Activated CD8-positive, alpha-beta memory T cell treated with anti-CD3 and anti-CD28 coated beads for 36 hours (primary cell): ENCODE data around the gene GRAMD4. TPM values are rescaled to one million over a fixed set of nuclear protein-coding genes. Genes with fewer than 3 reads are reported as not detected.
"Not testable (repeated sequence)": the region's sequence is repeated elsewhere in the genome, so short reads cannot be mapped to it uniquely, and the experiment has no call there.

Experiments
- CTCF ChIA-PET: fragments of 350-600 bp; sonication (Branson Sonifier 250); formaldehyde crosslinking; loops from one replicate; lab custom pipeline; 2021; ENCODE audit warnings: antibody characterized with exemption; lab: Charles Lee
- POLR2A ChIA-PET: fragments of 350-600 bp; sonication (Branson Sonifier 250); formaldehyde crosslinking; loops from one replicate; lab custom pipeline; 2021; ENCODE audit warnings: antibody characterized with exemption; lab: Charles Lee
- total RNA-seq, 2 experiments: library from RNA; stranded (reverse); gene quantifications; one replicate each; pipeline ENCODE4 v1.2.3, GENCODE V29; 2021

The GRAMD4 gene
- total RNA-seq, 2 experiments from 2014 or later, result 31.4 to 36.4 TPM

- CTCF ChIA-PET, result no interaction called here
- POLR2A ChIA-PET, result no interaction called here
These were observed 7.8 kb downstream of the GRAMD4 start for GRCh38 chr22:46627806-46628482.

GRCh38 chr22:46628756-46629155, 8.6 kb downstream of the GRAMD4 start:
- CTCF ChIA-PET, result no interaction called here

DNA sequence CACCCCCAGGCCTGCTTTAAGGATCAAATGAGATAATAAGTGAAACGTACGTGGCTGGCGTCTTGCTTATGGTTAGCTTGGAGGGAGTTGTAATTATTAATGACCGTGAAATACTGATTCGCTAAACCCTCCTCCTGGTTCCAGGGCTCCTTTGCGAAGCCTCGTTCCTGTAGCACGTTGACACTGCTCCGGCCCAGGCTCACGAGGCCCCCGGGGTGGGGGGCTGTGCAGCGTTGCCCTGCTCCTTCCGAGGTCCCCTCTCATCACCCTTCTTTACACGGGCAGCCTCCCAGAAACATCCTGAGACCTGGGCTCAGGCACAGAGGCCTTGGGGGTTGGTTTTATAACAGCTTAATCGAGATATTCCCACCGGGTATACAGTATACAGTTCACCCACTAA, 9.1 kb downstream of the GRAMD4 start:
- CTCF ChIA-PET, result interaction anchor here (0.8 kb wide), 1 partner anchor 10 kb away, joined by 4 read pairs; no protein-coding TSS in a partner anchor
- POLR2A ChIA-PET, result no interaction called here

More at GRCh38 chr22:46628756-46629155, 8.6 kb downstream of the GRAMD4 start:
- POLR2A ChIA-PET, result no interaction called here

GRCh38 chr22:46631113-46631512, 10.9 kb downstream of the GRAMD4 start:
- ChIA-PET POLR2A (no interaction called here), CTCF (no interaction called here)

DNA sequence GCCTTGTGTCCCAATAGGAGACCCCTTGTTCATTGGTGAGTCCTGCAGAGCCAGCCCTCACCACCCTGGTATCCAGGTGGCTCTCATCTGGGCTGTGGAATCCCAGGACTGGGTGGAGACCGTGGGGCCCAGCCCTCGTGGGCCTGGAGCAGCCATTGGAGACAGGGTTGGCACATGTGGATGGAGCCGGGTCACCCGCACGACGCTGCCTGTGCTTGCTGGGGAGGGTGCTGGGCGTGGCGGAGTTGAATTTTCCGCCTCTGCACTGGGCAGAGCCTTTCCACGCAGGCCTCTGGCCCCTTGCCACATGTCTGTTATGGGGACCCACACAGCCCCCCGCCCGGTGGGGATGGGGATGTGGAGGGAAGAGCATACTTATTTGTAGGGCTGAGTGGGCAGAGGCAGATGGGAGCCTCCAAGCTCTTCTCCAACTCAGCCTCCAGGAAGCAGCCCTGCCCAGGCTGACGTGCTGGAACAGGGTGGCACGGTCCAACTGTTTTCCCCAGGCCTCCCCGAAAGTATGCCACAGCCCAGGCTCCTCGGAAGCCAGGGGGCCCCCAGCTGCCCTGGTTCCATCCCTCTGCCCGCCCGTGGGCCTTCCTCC, 12.6 kb downstream of the GRAMD4 start:
- ChIA-PET POLR2A (no interaction called here), CTCF (no interaction called here)

DNA sequence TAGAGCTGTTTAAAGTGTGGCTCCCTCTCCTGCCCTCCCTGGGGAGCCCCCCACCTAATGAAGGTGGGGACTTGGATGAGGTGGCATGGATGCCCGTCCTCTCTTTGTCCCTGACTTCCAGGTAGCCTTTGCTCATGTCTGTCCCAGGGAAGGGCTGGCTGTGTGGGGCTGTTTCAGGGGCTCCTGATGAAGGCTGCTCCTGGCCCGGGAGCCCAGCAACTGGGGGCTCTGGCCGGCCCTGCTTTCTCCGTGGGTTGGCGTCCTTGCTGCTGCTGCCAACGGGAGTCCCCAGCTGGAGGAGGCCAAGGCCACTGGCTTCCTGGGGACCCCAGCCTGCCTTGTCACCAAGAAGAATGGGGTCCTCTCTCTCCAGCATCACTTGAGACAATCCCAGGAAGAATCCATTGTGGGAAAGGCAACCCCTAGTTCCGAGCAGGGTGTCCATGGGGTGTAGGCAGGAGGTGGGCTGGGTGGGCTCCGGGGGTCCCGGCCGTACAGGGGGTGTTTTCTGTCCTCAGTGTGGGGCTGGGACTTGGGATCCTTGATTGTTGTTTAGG, 13.2 kb downstream of the GRAMD4 start:
- ChIA-PET CTCF (no interaction called here), POLR2A (no interaction called here)

DNA sequence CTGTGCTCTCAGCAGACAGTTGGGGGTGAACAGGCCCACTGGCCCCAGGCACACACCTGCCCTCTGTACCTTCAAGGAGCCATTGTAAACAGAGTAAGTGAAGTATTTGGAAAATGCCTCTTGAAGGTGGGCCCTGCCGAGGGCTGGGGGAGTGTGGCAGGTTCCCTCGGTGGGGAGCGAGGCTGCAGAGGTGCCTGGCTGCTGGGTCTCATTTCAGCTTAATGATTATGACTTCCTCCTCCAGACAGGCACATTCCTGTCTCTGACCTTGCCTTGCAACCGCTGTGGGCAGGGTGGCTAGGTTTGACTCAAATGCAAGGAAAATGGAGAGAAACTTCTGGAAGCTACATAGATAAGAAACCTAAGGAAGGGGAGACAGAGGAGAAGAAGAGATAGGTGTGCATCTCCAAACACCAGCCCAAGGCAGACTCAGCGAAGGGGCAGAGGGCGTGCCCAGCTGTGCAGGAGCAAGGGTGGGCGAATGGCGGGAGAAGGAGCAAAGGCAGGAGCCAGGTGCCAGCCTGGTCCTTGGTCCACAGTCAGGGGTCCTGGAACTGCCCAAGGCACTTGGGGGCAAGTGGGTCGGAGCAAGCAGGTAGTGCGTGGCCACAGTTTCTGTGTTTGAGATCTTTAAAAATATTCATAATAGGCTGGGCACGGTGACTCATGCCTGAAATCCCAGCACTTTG, 14.0 kb downstream of the GRAMD4 start:
- CTCF ChIA-PET, result no interaction called here
- POLR2A ChIA-PET, result no interaction called here

- CTCF ChIA-PET, POLR2A ChIA-PET: not testable (repeated sequence)
These were observed 14.9 kb downstream of the GRAMD4 start for GRCh38 chr22:46634973-46635685.

DNA sequence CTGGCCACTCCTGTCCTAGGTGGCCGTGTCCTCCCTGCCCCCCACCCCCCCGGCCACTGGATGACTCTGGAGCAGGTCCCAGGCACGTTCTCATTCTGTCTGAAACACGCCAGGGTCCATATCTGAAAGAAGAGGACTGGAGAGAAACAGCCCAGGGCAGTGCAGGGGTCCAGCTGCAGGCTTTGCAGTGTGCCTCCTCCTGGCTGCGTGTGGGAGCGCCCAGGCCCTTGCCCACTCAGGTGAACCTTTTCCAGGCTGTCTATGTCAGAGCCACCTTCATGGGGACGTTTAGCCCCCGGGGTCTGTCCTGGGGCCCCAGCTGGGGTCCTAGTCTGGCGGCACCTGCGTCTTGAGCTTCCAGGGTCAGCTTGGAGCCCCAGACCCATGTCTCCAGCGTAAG, 15.6 kb downstream of the GRAMD4 start:
- CTCF ChIA-PET, result no interaction called here

DNA sequence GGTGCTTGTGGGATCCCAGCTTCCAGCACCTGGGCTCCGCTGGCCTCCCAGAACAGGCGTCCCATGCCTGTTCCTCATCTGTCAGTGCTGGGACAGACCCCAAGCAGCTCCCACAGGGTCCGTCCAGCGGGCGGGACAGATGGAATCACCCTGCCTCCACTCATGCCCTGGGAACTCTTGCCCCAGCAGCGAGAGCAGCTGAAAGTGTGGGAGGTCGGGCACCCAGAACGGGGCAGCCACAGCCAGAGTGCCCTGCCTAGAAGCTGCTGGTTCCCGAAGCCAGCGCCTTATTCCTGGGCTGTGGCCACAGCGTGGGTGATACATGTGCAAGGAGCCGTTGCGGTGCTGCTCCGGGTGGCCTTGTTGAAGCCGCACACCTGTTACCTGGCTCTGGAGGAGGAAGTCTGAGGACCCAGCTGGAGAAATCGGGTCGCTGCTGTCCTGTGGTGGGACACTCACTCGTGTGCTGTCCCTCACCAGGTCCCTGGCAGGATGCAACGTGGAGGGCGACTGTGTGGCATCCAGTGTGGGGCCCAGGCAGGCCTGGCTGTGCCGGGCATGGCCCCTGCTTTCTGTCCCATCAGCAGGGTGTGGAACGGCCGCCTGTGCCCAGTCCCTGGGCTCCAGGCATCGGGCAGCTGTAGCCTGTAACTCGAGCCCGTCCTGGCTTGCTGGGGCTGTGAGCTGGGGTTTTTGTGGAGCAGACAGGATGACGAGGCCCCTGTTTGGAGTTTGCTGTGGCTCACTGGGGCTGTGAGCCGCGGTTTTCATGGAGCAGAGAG, 16.2 kb downstream of the GRAMD4 start:
- ChIA-PET POLR2A (no interaction called here), CTCF (no interaction called here)

More for the DNA sequence above, 15.6 kb downstream of the GRAMD4 start:
- POLR2A ChIA-PET, result no interaction called here

- ChIA-PET POLR2A (no interaction called here), CTCF (no interaction called here)
These were observed 17.8 kb downstream of the GRAMD4 start for GRCh38 chr22:46637711-46638600.

GRCh38 chr22:46638601-46639431, 18.6 kb downstream of the GRAMD4 start:
- ChIA-PET CTCF (no interaction called here), POLR2A (no interaction called here)

DNA sequence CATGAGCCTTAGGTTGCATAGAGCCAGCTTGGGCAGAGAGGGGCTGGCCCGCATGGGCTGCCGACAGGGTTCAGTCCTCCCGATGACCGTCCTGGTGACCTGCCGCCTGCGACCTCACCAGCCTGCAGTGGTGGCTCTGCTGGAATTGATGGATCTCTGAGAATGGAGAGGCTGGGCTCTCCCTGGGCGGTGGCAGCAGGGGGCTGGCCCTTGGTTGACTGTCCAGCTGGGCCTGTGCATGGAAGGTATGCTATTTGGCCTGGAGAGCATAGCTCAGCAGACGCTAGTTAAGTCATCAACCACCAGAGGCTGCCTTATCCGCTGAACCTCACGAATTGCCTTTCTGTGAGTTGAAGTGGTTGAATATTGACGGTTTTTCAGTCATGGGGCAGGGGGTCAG, 19.7 kb downstream of the GRAMD4 start:
- POLR2A ChIA-PET, result no interaction called here
- CTCF ChIA-PET, result interaction anchor here (0.8 kb wide), 1 partner anchor 163 kb away, joined by 3 read pairs; no protein-coding TSS in a partner anchor

DNA sequence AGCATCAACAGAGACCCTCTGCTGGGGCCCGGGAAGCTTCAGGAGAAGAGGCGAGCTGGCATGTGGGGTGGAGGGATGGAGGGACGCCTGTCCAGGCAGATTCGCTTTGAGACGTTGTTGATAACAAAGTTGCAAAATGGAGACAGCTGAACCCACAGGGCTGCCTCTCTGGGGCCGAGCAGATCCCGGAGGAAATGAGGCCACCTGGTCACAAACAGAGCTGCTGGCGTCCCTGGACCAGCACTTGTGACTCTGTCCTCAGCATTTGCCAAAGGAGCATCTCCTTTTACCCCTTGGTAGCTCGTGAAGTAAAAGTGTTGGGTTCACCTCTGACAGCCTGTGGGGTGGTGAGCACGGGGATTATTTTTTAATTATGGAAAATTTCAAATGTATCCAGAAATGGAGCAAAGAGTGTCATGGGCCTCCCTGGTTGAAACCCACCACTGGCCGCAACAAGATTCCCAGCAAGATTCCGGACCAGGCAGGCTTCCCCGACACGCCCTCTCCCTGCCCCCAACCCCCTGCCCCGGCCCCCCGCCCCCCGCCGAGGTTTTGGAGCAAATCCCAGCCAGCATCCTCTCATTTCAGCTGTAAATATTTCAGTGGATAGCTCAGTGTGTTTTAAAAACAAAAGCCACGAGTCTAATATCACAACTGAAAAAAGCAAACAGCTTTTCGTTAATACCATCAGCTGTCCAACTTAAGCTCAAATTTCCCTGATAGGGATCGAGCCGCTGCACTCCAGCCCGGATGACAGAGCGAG, 20.3 kb downstream of the GRAMD4 start:
- ChIA-PET CTCF (interaction anchor here (0.8 kb wide), 1 partner anchor 163 kb away, joined by 3 read pairs; no protein-coding TSS in a partner anchor), POLR2A (no interaction called here)

GRCh38 chr22:46641811-46642266, 21.7 kb downstream of the GRAMD4 start:
- ChIA-PET POLR2A (no interaction called here), CTCF (no interaction called here)

DNA sequence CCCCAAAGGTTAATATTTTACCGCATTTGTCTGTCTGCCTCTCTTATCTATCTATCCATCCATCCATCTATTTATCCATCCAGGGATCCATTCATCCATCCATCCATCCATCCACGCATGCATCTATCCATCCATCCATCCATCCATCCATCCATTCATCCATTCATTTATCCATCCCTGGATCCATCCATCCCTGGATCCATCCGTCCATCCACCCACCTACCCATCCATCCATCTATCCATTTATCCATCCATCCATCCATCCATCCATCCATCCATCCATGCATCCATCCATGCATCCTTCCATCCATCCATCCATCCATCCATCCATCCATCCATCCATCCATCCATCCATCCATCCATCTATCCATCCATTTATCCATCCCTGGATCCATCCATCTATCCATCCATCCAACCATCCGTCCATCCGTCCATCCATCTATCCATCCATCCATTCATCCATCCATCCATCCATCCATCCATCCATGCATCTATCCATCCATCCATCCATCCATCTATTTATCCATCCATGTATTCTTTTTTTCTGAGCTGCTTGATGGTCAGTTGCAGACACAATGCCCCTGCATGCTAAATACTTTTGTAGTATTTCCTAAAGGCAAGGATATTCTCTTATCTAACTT, 22.8 kb downstream of the GRAMD4 start:
- CTCF ChIA-PET, result not testable (repeated sequence)

More for the DNA sequence above, 22.8 kb downstream of the GRAMD4 start:
- POLR2A ChIA-PET, result not testable (repeated sequence)
